HEK293T (cell line): ENCODE measurements around the gene BPI.

Source experiments
- BHLHE40 ChIP-seq: fragments of 450-650 bp; IDR thresholded peaks from 2 replicates; pipeline ENCODE4 v1.6.1; 2016; ENCODE audit warnings: mild to moderate bottlenecking, moderate library complexity, borderline replicate concordance
- CTBP1 ChIP-seq: fragments of 450-650 bp; IDR thresholded peaks from 2 replicates; pipeline ENCODE4 v1.6.1; 2016; ENCODE audit warnings: borderline replicate concordance
- TARDBP ChIP-seq: fragments of 450-650 bp; IDR thresholded peaks from 2 replicates; pipeline ENCODE4 v1.6.1; 2016

DNA sequence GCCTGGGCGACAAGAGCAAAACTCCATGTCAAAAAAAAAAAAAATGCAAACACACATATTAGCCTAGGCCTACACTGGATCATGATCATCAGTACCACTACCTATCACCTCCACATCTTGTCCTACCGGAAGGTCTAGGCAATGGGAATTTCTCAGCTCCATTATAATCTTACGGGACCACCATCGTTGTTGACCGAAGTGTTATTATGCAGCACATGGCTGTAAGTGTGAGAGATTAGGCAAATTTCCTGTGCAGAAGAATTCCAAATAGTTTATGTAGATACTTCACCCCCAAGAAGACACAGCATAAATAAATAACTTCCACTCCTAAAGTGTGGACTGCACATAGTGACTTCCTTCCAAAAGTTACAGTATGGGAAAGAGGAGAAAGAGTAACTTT is 26.7 kb upstream of the BPI start:
- TF ChIP-seq TARDBP (no peak), BHLHE40 (no peak), CTBP1 (no peak)
